Smooth muscle cell (in vitro differentiated cells): ENCODE data around the gene KAZALD1. TPM values are rescaled to one million over a fixed set of nuclear protein-coding genes. Genes with fewer than 3 reads are reported as not detected.

Experiments used
- DNase-seq: peaks from one replicate; lab custom pipeline; 2025; ENCODE audit not compliant: unreplicated experiment; lab: John Stamatoyannopoulos, UW
- H2AFZ ChIP-seq: fragments of 200-600 bp; sonication (generic); 2 replicates; pipeline ENCODE4 v1.6.0; 2016; ENCODE audit warnings: antibody characterized with exemption, low read depth, mild to moderate bottlenecking
- H3F3A ChIP-seq: fragments of 200-600 bp; sonication (generic); 2 replicates; pipeline ENCODE4 v1.6.0; 2017; ENCODE audit warnings: antibody characterized with exemption, low read depth
- H3K27ac ChIP-seq: fragments of 200-600 bp; sonication (generic); 2 replicates; pipeline ENCODE4 v1.5.1; 2016; ENCODE audit warnings: low read depth, mild to moderate bottlenecking
- H3K27me3 ChIP-seq: fragments of 200-600 bp; sonication (generic); 2 replicates; pipeline ENCODE4 v1.6.1; 2016; ENCODE audit warnings: low read depth, mild to moderate bottlenecking
- H3K36me3 ChIP-seq: fragments of 200-600 bp; sonication (generic); 2 replicates; pipeline ENCODE4 v1.5.1; 2016; ENCODE audit warnings: low read depth
- H3K4me1 ChIP-seq: fragments of 200-600 bp; sonication (generic); 2 replicates; pipeline ENCODE4 v1.5.1; 2016; ENCODE audit warnings: low read depth
- H3K4me2 ChIP-seq: fragments of 200-600 bp; sonication (generic); 2 replicates; pipeline ENCODE4 v1.6.0; 2016; ENCODE audit warnings: mild to moderate bottlenecking
- H3K4me3 ChIP-seq: fragments of 200-600 bp; sonication (generic); 2 replicates; pipeline ENCODE4 v1.5.1; 2016; ENCODE audit warnings: mild to moderate bottlenecking
- H3K79me2 ChIP-seq: fragments of 200-600 bp; sonication (generic); 2 replicates; pipeline ENCODE4 v1.6.0; 2016; ENCODE audit warnings: low read depth, mild to moderate bottlenecking
- H3K9ac ChIP-seq: fragments of 200-600 bp; sonication (generic); 2 replicates; pipeline ENCODE4 v1.6.0; 2016; ENCODE audit warnings: low read depth
- H3K9me3 ChIP-seq: fragments of 200-600 bp; sonication (generic); replicated peaks from 2 replicates; pipeline ENCODE4 v1.5.1; 2016; ENCODE audit warnings: low read depth
- H4K20me1 ChIP-seq: fragments of 200-600 bp; sonication (generic); 2 replicates; pipeline ENCODE4 v1.6.0; 2016; ENCODE audit warnings: low read depth
- WGBS: methylation state at CpG from one replicate; pipeline ENCODE4 v1.1.7; 2016; ENCODE audit warnings: low lambda C conversion rate; 5-methylcytosine and 5-hydroxymethylcytosine counted together
- polyA plus RNA-seq: library from polyadenylated mRNA; unstranded; fragments of >200 nt; fragmentation: Nextera tagmentation; extraction: Ambion mirVana; gene quantifications from 2 replicates; pipeline ENCODE4 v1.2.1, GENCODE V29; 2016
- total RNA-seq: library from RNA; depleted of rRNA; stranded (reverse); fragments of >200 nt; gene quantifications from 2 replicates; pipeline ENCODE4 v1.2.3, GENCODE V29; 2014
- TF ChIP-seq, protein P1 (sequence below): fragments of 200-600 bp; sonication (generic); IDR thresholded peaks from 2 replicates; pipeline ENCODE4 v1.5.1; 2017; ENCODE audit warnings: borderline replicate concordance, mild to moderate bottlenecking, antibody characterized with exemption; ENCODE audit not compliant: insufficient read depth, poor library complexity, severe bottlenecking

Gene KAZALD1
- total and polyA plus RNA-seq, 2 experiments from 2014 or later: 13.1 to 20.4 TPM

DNA sequence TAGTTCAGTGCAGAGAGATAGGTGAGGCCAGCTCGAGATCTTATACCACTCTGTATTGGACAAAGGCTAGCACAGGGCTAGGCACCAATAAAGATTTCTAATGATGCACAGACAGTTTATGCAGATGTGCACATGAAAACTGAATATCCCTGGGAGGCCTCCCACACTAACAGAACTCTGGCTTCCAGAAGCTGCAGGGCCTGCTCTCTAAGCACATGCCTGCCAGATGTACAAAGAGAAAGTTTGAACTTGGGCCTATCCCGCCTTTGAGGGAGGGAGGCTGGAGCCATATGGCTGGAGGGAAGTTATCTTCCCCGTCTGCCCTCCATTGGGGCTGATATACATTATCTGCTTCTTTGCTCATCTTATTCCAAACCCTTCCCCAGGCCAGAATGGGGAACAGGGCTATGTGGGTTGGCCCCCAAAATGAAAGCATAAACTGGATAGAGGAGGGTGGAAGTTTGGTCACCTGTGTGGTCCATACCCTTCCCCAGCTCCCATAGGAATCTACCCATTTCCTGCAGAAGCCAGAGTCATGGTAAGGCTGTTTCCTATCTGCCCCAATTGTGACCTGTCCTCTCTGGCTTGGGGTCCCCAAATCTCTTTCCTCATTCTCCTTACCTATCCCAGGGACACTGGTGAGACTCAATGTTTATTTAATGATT is 3.8 kb downstream of the KAZALD1 start:
- H3K4me1 ChIP-seq: peaks cover 41% of the 10 kb centered on the region
- H2AFZ ChIP-seq: no peak overlapping the region
- H3K4me3 ChIP-seq: peak overlapping the region; percentile 66
- H3K4me2 ChIP-seq: peak overlapping the region; percentile 97
- H3K9ac ChIP-seq: no peak overlapping the region
- no peaks in the 10 kb centered on the region for H3K9me3 ChIP-seq
- peaks cover 24% of the 10 kb centered on the region for H3F3A ChIP-seq
- DNase-seq: no peak
- peak overlapping the region; percentile 13 for H3K27ac ChIP-seq
- TF ChIP-seq, protein P1, sequence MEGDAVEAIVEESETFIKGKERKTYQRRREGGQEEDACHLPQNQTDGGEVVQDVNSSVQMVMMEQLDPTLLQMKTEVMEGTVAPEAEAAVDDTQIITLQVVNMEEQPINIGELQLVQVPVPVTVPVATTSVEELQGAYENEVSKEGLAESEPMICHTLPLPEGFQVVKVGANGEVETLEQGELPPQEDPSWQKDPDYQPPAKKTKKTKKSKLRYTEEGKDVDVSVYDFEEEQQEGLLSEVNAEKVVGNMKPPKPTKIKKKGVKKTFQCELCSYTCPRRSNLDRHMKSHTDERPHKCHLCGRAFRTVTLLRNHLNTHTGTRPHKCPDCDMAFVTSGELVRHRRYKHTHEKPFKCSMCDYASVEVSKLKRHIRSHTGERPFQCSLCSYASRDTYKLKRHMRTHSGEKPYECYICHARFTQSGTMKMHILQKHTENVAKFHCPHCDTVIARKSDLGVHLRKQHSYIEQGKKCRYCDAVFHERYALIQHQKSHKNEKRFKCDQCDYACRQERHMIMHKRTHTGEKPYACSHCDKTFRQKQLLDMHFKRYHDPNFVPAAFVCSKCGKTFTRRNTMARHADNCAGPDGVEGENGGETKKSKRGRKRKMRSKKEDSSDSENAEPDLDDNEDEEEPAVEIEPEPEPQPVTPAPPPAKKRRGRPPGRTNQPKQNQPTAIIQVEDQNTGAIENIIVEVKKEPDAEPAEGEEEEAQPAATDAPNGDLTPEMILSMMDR: no peak
- no peaks in the 10 kb centered on the region for H3K36me3 ChIP-seq
- 55% methylated on average over 3 of the region's 3 CpGs for WGBS
- no peaks in the 10 kb centered on the region for H4K20me1 ChIP-seq
- no peaks in the 10 kb centered on the region for H3K79me2 ChIP-seq
- H3K27me3 ChIP-seq: no peaks in the 10 kb centered on the region

DNA sequence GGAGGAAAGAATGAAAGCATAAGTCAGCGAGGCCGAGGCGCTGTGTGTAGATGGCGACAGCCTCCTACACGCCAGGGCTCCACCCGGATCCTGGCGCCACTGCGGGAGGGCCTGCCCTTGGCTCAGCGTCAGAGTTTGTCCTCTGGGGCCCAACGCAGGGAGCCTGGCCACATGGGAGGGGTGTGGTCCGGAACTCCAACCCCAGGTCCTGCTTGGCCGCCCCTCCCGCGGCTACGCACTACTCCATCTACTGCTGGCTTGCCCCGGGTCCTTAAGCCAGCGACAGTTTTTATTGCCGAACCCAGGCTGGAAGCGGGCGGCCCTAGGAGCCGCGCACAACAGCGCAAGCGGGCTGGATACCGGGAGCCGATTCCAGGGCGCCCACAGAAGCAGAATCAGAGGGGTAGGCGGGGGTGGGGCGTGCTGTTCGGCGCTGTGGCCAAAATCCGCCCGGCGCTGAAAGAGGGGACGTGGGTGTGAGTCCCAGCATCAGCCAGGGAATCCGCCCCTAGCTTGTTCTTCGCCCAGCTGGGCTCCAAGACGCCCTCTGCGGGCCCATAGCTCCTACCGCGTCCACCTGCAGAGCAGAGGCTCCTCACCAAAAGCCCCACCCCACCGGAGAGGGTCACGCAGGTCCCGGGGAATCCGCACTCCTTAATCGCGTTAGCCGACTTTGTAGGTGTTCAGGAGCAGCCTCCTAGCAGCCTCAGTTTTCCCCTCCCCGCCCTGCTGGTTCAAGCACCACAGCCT is 4.5 kb downstream of the KAZALD1 start:
- H3K79me2 ChIP-seq: no peaks in the 10 kb centered on the region
- H2AFZ ChIP-seq: peak overlapping the region; percentile 16
- peak overlapping the region; percentile 66 for H3K4me3 ChIP-seq
- H3K9me3 ChIP-seq: no peaks in the 10 kb centered on the region
- peak overlapping the region; percentile 13 for H3K27ac ChIP-seq
- no peaks in the 10 kb centered on the region for H3K36me3 ChIP-seq
- peak; percentile 55 for DNase-seq
- 1% methylated on average over 45 of the region's 49 CpGs for WGBS
- H4K20me1 ChIP-seq: no peaks in the 10 kb centered on the region
- H3K4me2 ChIP-seq: peak overlapping the region; percentile 97
- H3K9ac ChIP-seq: no peak overlapping the region
- H3K27me3 ChIP-seq: no peaks in the 10 kb centered on the region
- TF ChIP-seq, protein P1: peak; percentile 22
- H3K4me1 ChIP-seq: peaks cover 41% of the 10 kb centered on the region
- H3F3A ChIP-seq: peaks cover 24% of the 10 kb centered on the region

DNA sequence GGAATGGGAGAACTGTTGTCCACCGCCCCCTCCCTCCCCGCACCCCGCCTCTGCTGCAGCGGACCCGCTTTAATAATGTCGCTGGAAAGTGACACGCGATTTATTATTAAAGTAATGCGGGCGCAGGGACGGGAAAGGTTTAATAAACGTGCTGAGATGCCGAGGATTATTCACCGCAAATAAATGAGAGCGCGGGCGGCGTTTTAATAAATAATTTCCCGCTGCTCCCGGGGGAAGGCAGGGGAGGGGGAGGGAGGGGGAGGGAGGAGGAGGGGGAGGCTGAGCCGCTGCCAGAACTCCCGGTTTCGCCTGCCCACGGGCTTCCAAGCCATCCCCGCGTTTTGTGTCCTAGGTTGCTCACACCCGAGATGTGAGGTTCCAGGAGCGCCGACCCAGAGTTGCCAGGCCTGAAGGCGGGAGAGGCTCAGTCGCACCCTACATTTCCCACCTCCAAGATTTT is 5.1 kb downstream of the KAZALD1 start:
- peak overlapping the region; percentile 8 for H3K9ac ChIP-seq
- H3K79me2 ChIP-seq: no peaks in the 10 kb centered on the region
- no peaks in the 10 kb centered on the region for H3K36me3 ChIP-seq
- H3K4me1 ChIP-seq: peaks cover 36% of the 10 kb centered on the region
- WGBS: under 1% methylated on average over 15 of the region's 31 CpGs
- no peaks in the 10 kb centered on the region for H3K9me3 ChIP-seq
- H2AFZ ChIP-seq: peak overlapping the region; percentile 84
- no peaks in the 10 kb centered on the region for H4K20me1 ChIP-seq
- H3F3A ChIP-seq: peaks cover 18% of the 10 kb centered on the region
- peak overlapping the region; percentile 17 for H3K27ac ChIP-seq
- no peak for DNase-seq
- H3K4me2 ChIP-seq: peak overlapping the region; percentile 97
- no peaks in the 10 kb centered on the region for H3K27me3 ChIP-seq
- peak overlapping the region; percentile 66 for H3K4me3 ChIP-seq
- TF ChIP-seq, protein P1: no peak
